Vagina (tissue), 2 donors: Measurements from ENCODE around the gene RAB6A. TPM values are rescaled to one million over a fixed set of nuclear protein-coding genes. Genes with fewer than 3 reads are reported as not detected.
"Not testable (repeated sequence)": the region's sequence is repeated elsewhere in the genome, so short reads cannot be mapped to it uniquely, and the experiment has no call there.

Source experiments
- DNase-seq, 2 donors: peaks; one replicate each; pipeline ENCODE4 v3.0.0-alpha.2; 2017; ENCODE audit errors: extremely low spot score in 2 of 2
- H3K27ac ChIP-seq: fragments of 200-600 bp; sonication (generic); one replicate; pipeline ENCODE4 v1.5.1; 2019
- H3K27me3 ChIP-seq: fragments of 200-600 bp; sonication (generic); one replicate; pipeline ENCODE4 v1.5.1; 2019
- H3K36me3 ChIP-seq, 2 donors: fragments of 200-600 bp; sonication (generic); one replicate each; pipeline ENCODE4 v1.5.1; 2017 to 2019
- H3K4me1 ChIP-seq: fragments of 200-600 bp; sonication (generic); one replicate; pipeline ENCODE4 v1.5.1; 2019
- H3K4me3 ChIP-seq, 2 donors: fragments of 200-600 bp; sonication (generic); 1 replicate in 1 of 2; 2 replicates in 1 of 2; pipeline ENCODE4 v1.5.1; 2016 to 2019
- H3K9me3 ChIP-seq: fragments of 200-600 bp; sonication (generic); one replicate; pipeline ENCODE4 v1.5.1; 2019
- POLR2A ChIP-seq, 2 donors: fragments of 450-650 bp; IDR thresholded peaks; one replicate each; pipeline ENCODE4 v1.6.1; 2017; ENCODE audit warnings: antibody characterized with exemption in 2 of 2, mild to moderate bottlenecking in 2 of 2, moderate library complexity in 2 of 2
- POLR2AphosphoS5 ChIP-seq, 2 donors: sonication (generic); formaldehyde crosslinking; IDR thresholded peaks; one replicate each; pipeline ENCODE4 v1.9.0; 2017; ENCODE audit warnings: antibody characterized with exemption in 2 of 2, mild to moderate bottlenecking in 2 of 2, low read depth in 1 of 2; ENCODE audit not compliant: insufficient read depth in 1 of 2
- intact Hi-C: fragments of 100-400 bp; cut with DNase I; formaldehyde crosslinking; loops from one replicate; pipeline ENCODE4 v1.15.1; 2023
- total RNA-seq: library from RNA; depleted of rRNA; stranded (reverse); fragments of >200 nt; gene quantifications from one replicate; pipeline ENCODE4 v1.2.3, GENCODE V29; 2016
- TF ChIP-seq, protein P1 (sequence below), 3 experiments: fragments of 450-650 bp in 2 of 3; fragments of 200-600 bp in 1 of 3; sonication (generic) in 1 of 3; IDR thresholded peaks; one replicate each; pipeline ENCODE4 v1.5.1; 2017 to 2019; ENCODE audit warnings: antibody characterized with exemption in 3 of 3, mild to moderate bottlenecking in 2 of 3, moderate library complexity in 2 of 3

RAB6A gene
- total RNA-seq, 1 donor from 2014 or later = 148 TPM

GRCh38 chr11:73743045-73743444, 17.8 kb downstream of the RAB6A start:
- Histone ChIP-seq H3K36me3 (no peaks in the 10 kb centered on the region), H3K27ac (no peak overlapping the region), H3K9me3 (no peaks in the 10 kb centered on the region), H3K4me1 (peaks cover 4% of the 10 kb centered on the region), H3K27me3 (no peaks in the 10 kb centered on the region), H3K4me3 (no peak overlapping the region)
- TF ChIP-seq, protein P1, sequence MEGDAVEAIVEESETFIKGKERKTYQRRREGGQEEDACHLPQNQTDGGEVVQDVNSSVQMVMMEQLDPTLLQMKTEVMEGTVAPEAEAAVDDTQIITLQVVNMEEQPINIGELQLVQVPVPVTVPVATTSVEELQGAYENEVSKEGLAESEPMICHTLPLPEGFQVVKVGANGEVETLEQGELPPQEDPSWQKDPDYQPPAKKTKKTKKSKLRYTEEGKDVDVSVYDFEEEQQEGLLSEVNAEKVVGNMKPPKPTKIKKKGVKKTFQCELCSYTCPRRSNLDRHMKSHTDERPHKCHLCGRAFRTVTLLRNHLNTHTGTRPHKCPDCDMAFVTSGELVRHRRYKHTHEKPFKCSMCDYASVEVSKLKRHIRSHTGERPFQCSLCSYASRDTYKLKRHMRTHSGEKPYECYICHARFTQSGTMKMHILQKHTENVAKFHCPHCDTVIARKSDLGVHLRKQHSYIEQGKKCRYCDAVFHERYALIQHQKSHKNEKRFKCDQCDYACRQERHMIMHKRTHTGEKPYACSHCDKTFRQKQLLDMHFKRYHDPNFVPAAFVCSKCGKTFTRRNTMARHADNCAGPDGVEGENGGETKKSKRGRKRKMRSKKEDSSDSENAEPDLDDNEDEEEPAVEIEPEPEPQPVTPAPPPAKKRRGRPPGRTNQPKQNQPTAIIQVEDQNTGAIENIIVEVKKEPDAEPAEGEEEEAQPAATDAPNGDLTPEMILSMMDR (IDR thresholded peaks at IDR 0.05) = no peak
- no peak for TF ChIP-seq POLR2A (IDR thresholded peaks at IDR 0.05)
- TF ChIP-seq POLR2AphosphoS5 (IDR thresholded peaks at IDR 0.05; ENCODE audit: insufficient read depth in 1 of 2, low read depth in 1 of 2) = no peak
- DNase-seq = no peak
- intact Hi-C loops = no loop called here

DNA sequence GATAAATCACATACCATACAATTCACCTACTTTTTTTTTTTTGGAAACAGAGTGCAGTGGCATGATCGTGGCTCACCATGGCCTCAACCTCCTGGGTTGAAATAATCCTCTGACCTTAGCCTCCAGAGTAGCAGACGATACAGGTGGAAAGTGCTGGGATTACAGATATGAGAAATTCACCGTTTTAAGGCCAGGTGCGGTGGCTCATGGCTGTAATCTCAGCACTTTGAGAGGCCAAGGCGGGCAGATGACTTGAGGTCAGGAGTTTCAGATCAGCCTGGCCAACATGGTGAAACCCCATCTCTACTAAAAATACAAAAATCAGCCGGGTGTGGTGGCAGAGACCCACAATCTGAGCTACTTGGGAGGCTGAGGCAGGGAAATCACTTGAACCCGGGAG, 24.9 kb downstream of the RAB6A start:
- H3K4me3 ChIP-seq, H3K36me3 ChIP-seq, intact Hi-C loops, H3K27me3 ChIP-seq, H3K27ac ChIP-seq, DNase-seq, H3K9me3 ChIP-seq: not testable (repeated sequence)
- peaks cover 19% of the 10 kb centered on the region for H3K4me1 ChIP-seq

- DNase-seq = no peak
- Histone ChIP-seq H3K36me3 (no peaks in the 10 kb centered on the region), H3K27ac (no peak overlapping the region), H3K4me1 (peaks cover 19% of the 10 kb centered on the region), H3K9me3 (no peaks in the 10 kb centered on the region), H3K4me3 (no peak overlapping the region), H3K27me3 (no peaks in the 10 kb centered on the region)
- TF ChIP-seq POLR2A (IDR thresholded peaks at IDR 0.05) = no peak
- no peak for TF ChIP-seq POLR2AphosphoS5 (IDR thresholded peaks at IDR 0.05; ENCODE audit: insufficient read depth in 1 of 2, low read depth in 1 of 2)
- TF ChIP-seq, protein P1 (IDR thresholded peaks at IDR 0.05) = no peak
- intact Hi-C loops = no loop called here
These were observed 25.9 kb downstream of the RAB6A start for GRCh38 chr11:73734993-73735392.

DNA sequence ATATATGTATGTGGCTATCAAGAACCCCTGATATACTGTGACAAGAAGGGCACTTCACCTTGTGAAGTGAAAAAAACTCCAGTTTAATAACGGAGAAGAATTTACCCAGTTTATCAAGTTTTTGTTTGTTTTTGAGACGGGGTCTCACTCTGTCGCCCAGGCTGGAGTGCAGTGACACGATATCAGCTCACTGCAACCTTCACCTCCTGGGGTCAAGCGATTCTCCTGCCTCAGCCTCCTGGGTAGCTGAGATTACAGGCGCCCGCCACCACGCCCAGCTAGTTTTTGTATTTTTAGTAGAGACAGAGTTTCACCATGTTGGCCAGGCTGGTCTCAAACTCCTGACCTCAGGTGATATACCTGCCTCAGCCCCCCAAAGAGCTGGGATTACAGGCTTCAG, 26.9 kb downstream of the RAB6A start:
- H3K36me3 ChIP-seq, DNase-seq, H3K27me3 ChIP-seq, H3K27ac ChIP-seq, H3K9me3 ChIP-seq, H3K4me3 ChIP-seq, intact Hi-C loops: not testable (repeated sequence)
- peaks cover 19% of the 10 kb centered on the region for H3K4me1 ChIP-seq

GRCh38 chr11:73732936-73733335, 27.9 kb downstream of the RAB6A start:
- H3K9me3 ChIP-seq, intact Hi-C loops: not testable (repeated sequence)

DNA sequence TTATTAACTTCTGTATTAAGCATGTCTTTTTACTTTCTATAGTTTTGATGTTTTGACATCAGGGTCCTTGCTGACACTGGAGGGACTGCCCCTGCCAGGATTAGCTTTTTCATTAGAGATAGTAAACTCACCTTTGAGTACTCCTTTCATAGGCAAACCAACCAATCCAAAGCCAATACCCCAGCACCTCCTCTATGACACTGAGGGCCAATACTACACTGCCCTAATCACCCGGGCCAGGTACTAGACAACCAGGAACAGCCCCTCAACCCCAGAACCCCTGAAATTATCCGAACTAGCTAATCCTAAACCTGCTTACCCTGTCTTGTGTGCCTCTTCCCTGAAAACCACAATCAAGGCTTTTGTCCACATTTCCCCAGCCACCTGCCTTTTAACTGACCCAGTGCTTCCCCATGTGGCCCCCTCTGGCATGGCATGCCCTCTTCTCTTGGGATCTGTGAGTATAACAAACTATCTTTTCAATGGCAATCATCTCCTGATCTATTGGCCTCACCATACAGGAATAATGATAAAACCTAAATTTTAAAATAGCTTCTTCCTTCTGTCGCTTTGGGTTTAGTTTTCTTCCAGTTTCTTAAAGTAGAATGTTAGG, 31.2 kb downstream of the RAB6A start:
- no peaks in the 10 kb centered on the region for H3K9me3 ChIP-seq
- no peak overlapping the region for H3K27ac ChIP-seq
- H3K36me3 ChIP-seq = peaks cover 0 to 4% of the 10 kb centered on the region in 2 donors
- H3K4me1 ChIP-seq = peaks cover 8% of the 10 kb centered on the region
- intact Hi-C loops = no loop called here
- TF ChIP-seq POLR2AphosphoS5 (IDR thresholded peaks at IDR 0.05; ENCODE audit: insufficient read depth in 1 of 2, low read depth in 1 of 2) (no peak), POLR2A (IDR thresholded peaks at IDR 0.05) (no peak)
- TF ChIP-seq, protein P1 (IDR thresholded peaks at IDR 0.05) = no peak
- H3K27me3 ChIP-seq = no peaks in the 10 kb centered on the region
- H3K4me3 ChIP-seq = no peak overlapping the region
- no peak for DNase-seq

More at GRCh38 chr11:73732936-73733335, 27.9 kb downstream of the RAB6A start:
- H3K36me3 ChIP-seq, H3K27me3 ChIP-seq, H3K27ac ChIP-seq, DNase-seq, H3K4me3 ChIP-seq: not testable (repeated sequence)
- peaks cover 14% of the 10 kb centered on the region for H3K4me1 ChIP-seq
